Common myeloid progenitor, CD34-positive (primary cell): Measurements from ENCODE around the gene OR52N5. TPM values are rescaled to one million over a fixed set of nuclear protein-coding genes. Genes with fewer than 3 reads are reported as not detected.

Experiments
- CTCF ChIA-PET: fragments of 350-600 bp; sonication (Branson Sonifier 250); formaldehyde crosslinking; loops from one replicate; lab custom pipeline; 2021; ENCODE audit warnings: antibody characterized with exemption; lab: Charles Lee
- POLR2A ChIA-PET: fragments of 350-600 bp; sonication (Branson Sonifier 250); formaldehyde crosslinking; loops from one replicate; lab custom pipeline; 2021; ENCODE audit warnings: antibody characterized with exemption; lab: Charles Lee
- DNase-seq, 3 donors: peaks; one replicate each; pipeline versions ENCODE4 v3.0.0 to v3.0.0-alpha.2; 2013
- H3K27ac ChIP-seq, 2 experiments: 1 replicate in 1 of 2; 2 replicates in 1 of 2; pipeline ENCODE4 v1.7.0; 2013; ENCODE audit warnings: inconsistent platforms in 2 of 2, low read length in 2 of 2, mild to moderate bottlenecking in 2 of 2, low read depth in 1 of 2, moderate library complexity in 1 of 2; ENCODE audit not compliant: severe bottlenecking in 2 of 2, insufficient read depth in 1 of 2, poor library complexity in 1 of 2
- H3K27me3 ChIP-seq, 5 experiments: replicated peaks in 2 of 5; 1 replicate in 3 of 5; 2 replicates in 2 of 5; pipeline versions ENCODE4 v1.6.1 to v1.7.0; 2013; ENCODE audit warnings: low read length in 4 of 5, mild to moderate bottlenecking in 2 of 5, moderate library complexity in 2 of 5, inconsistent platforms in 1 of 5; ENCODE audit not compliant: insufficient read depth in 5 of 5, control insufficient read depth in 4 of 5
- H3K36me3 ChIP-seq, 4 experiments: 1 replicate in 2 of 4; 2 replicates in 2 of 4; pipeline versions ENCODE4 v1.6.1 to v1.7.0; 2013; ENCODE audit warnings: low read length in 3 of 4, control low read depth in 1 of 4, mild to moderate bottlenecking in 1 of 4; ENCODE audit not compliant: control insufficient read depth in 4 of 4, insufficient read depth in 4 of 4
- H3K4me1 ChIP-seq, 4 experiments: 1 replicate in 3 of 4; 2 replicates in 1 of 4; pipeline versions ENCODE4 v1.6.1 to v1.7.1; 2013; ENCODE audit warnings: low read length in 3 of 4, mild to moderate bottlenecking in 3 of 4, control low read depth in 1 of 4, inconsistent platforms in 1 of 4, moderate library complexity in 1 of 4; ENCODE audit not compliant: control insufficient read depth in 4 of 4, insufficient read depth in 4 of 4; ENCODE audit errors: control extremely low read depth in 1 of 4
- H3K4me3 ChIP-seq, 7 experiments: 1 replicate in 4 of 7; 2 replicates in 3 of 7; pipeline versions ENCODE4 v1.5.1 to v1.7.0; 2013; ENCODE audit warnings: mild to moderate bottlenecking in 7 of 7, low read length in 6 of 7, moderate library complexity in 6 of 7, inconsistent platforms in 2 of 7, low read depth in 2 of 7, control low read depth in 1 of 7; ENCODE audit not compliant: insufficient read depth in 4 of 7, control insufficient read depth in 1 of 7; ENCODE audit errors: extremely low read depth in 1 of 7
- H3K9me3 ChIP-seq, 5 experiments: 1 replicate in 4 of 5; 2 replicates in 1 of 5; pipeline versions ENCODE4 v1.6.1 to v1.7.1; 2013; ENCODE audit warnings: low read length in 4 of 5, mild to moderate bottlenecking in 2 of 5, inconsistent platforms in 1 of 5, low read depth in 1 of 5, moderate library complexity in 1 of 5; ENCODE audit not compliant: control insufficient read depth in 4 of 5, insufficient read depth in 2 of 5; ENCODE audit errors: control extremely low read depth in 1 of 5
- WGBS: methylation state at CpG from one replicate; pipeline ENCODE4 v1.1.5; 2013; ENCODE audit not compliant: insufficient coverage; 5-methylcytosine and 5-hydroxymethylcytosine counted together
- polyA plus RNA-seq: library from polyadenylated mRNA; unstranded; fragments of 120-200 nt; gene quantifications from one replicate; pipeline ENCODE4 v1.2.1, GENCODE V29; 2013

OR52N5 gene
- polyA plus RNA-seq, result 0.07 TPM

DNA sequence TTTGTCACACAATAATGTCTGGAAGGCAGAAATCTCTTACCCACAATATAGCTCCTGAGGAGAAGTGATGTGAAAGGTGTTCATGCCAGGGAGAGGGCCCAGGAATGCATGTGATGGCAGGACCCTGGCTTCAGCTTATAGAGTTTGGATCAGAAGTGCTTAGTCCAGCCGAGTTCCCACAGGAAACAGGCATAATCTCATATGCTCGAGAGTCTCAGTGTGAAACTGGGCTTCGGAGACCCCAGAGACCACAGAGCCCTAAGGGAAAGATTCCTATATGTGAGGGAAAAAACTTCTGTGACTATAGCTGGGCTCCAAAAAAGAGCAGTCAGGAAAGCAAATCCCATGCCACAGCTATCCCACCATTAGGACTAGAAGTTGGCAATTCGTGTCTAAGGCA is at the start of gene OR52N5:
Gene OR52N5, minus strand, starts transcription at position 101 of the 400 bp plus-strand sequence. CDS start 4,721 bp downstream, outside the sequence.
- Histone ChIP-seq H3K4me1 (no peaks in the 10 kb centered on the region), H3K27ac (no peak within 1 kb of the TSS), H3K4me3 (no peak within 1 kb of the TSS), H3K9me3 (no peaks in the 10 kb centered on the region), H3K27me3 (no peaks in the 10 kb centered on the region), H3K36me3 (no peaks in the 10 kb centered on the region)
- WGBS, result 100% methylated on average over 1 of the region's 4 CpGs
- POLR2A ChIA-PET, result no interaction called here
- no peak for DNase-seq
- CTCF ChIA-PET, result no interaction called here

- CTCF ChIA-PET, result no interaction called here
- no peaks in the 10 kb centered on the region for H3K27me3 ChIP-seq
- POLR2A ChIA-PET, result interaction anchor here (0.6 kb wide), 1 partner anchor 406 kb away, joined by 3 read pairs; no protein-coding TSS in a partner anchor
These were observed 48.2 kb upstream of the OR52N5 start for GRCh38 chr11:5831196-5831829.

GRCh38 chr11:5818245-5818886 is 35.2 kb upstream of the OR52N5 start:
- H3K9me3 ChIP-seq, result peaks cover 0 to 5% (median 0%) of the 10 kb centered on the region in 5 experiments
- peaks cover 6 to 40% (median 17%) of the 10 kb centered on the region in 4 experiments for H3K4me1 ChIP-seq
- H3K4me3 ChIP-seq, result peak overlapping the region in 5 of 7 experiments; percentile 2 to 70 (median 29)
- no peaks in the 10 kb centered on the region for H3K36me3 ChIP-seq
- no peaks in the 10 kb centered on the region for H3K27me3 ChIP-seq
- peak; percentile 25 to 67 (median 55) for DNase-seq
- H3K27ac ChIP-seq, result peak overlapping the region; percentile 20 to 71
- ChIA-PET POLR2A (interaction anchor here (0.6 kb wide), 1 partner anchor 104 kb away, joined by 3 read pairs; no protein-coding TSS in a partner anchor), CTCF (interaction anchor here (1.0 kb wide), 1 partner anchor 9 kb away, joined by 4 read pairs; no protein-coding TSS in a partner anchor)
- no CpG with 5 or more reads among the region's 1 CpG for WGBS

More at GRCh38 chr11:5831196-5831829, 48.2 kb upstream of the OR52N5 start:
- 84% methylated on average over 4 of the region's 6 CpGs for WGBS
- H3K4me3 ChIP-seq, result no peak overlapping the region
- H3K27ac ChIP-seq, result no peak overlapping the region
- H3K4me1 ChIP-seq, result no peaks in the 10 kb centered on the region
- DNase-seq, result no peak
- no peaks in the 10 kb centered on the region for H3K36me3 ChIP-seq
- no peaks in the 10 kb centered on the region for H3K9me3 ChIP-seq

DNA sequence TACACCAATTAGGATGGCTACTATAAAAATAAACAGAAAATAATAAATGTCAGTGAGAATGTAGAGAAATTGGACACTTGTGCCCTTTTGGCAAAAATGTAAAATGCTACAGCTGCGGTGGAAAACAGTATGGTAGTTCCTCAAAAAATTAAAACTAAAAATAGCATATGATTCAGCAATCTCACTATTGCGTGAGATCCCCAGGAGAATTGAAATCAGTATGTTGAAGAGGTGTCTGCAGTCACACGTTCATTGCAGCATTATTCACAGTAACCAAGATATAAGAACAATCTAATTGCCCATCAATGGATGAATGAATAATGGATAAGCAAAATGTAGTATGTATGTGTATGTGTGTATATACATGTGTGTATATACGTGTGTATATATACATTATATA is 32.4 kb upstream of the OR52N5 start:
- peaks cover 0 to 5% (median 0%) of the 10 kb centered on the region in 5 experiments for H3K9me3 ChIP-seq
- no peak overlapping the region for H3K4me3 ChIP-seq
- peak; percentile 82 to 95 (median 93) for DNase-seq
- H3K4me1 ChIP-seq, result peaks cover 6 to 47% (median 18%) of the 10 kb centered on the region in 4 experiments
- WGBS, result no CpG with 5 or more reads among the region's 4 CpGs
- ChIA-PET CTCF (no interaction called here), POLR2A (no interaction called here)
- no peaks in the 10 kb centered on the region for H3K27me3 ChIP-seq
- peak overlapping the region; percentile 38 to 75 for H3K27ac ChIP-seq
- H3K36me3 ChIP-seq, result no peaks in the 10 kb centered on the region

GRCh38 chr11:5809905-5810795 is 27.0 kb upstream of the OR52N5 start:
- WGBS, result 100% methylated on average over 3 of the region's 6 CpGs
- H3K4me1 ChIP-seq, result peaks cover 8 to 43% (median 17%) of the 10 kb centered on the region in 4 experiments
- H3K27ac ChIP-seq, result peak overlapping the region in 1 of 2 experiments; percentile 75
- ChIA-PET CTCF (interaction anchor here (0.6 to 2.5 kb wide), 11 partner anchors 8 to 607 kb away, joined by 3 to 17 read pairs (median 5); partner anchors contain the start of genes OR52E5 and TRIM5), POLR2A (interaction anchor here (0.6 to 1.3 kb wide), 2 partner anchors 120 to 186 kb away, joined by 3 read pairs; no protein-coding TSS in a partner anchor)
- peak overlapping the region in 3 of 7 experiments; percentile 45 to 98 (median 85) for H3K4me3 ChIP-seq
- H3K9me3 ChIP-seq, result peaks cover 0 to 5% (median 0%) of the 10 kb centered on the region in 5 experiments
- H3K27me3 ChIP-seq, result no peaks in the 10 kb centered on the region
- H3K36me3 ChIP-seq, result peaks cover 0 to 2% (median 0%) of the 10 kb centered on the region in 4 experiments
- DNase-seq, result peak; percentile 80 to 94 (median 93)

- Histone ChIP-seq H3K36me3 (peaks cover 0 to 2% (median 0%) of the 10 kb centered on the region in 4 experiments), H3K9me3 (peaks cover 0 to 4% (median 2%) of the 10 kb centered on the region in 5 experiments), H3K4me1 (peaks cover 3 to 36% (median 13%) of the 10 kb centered on the region in 4 experiments), H3K27me3 (no peaks in the 10 kb centered on the region), H3K4me3 (peak overlapping the region; percentile 79 to 98 (median 89)), H3K27ac (peak overlapping the region; percentile 46 to 75)
- WGBS, result 13% methylated on average over 4 of the region's 5 CpGs
- DNase-seq, result peak; percentile 41 to 77 (median 74)
- POLR2A ChIA-PET, result no interaction called here
- CTCF ChIA-PET, result interaction anchor here (0.7 to 2.5 kb wide), 9 partner anchors 9 to 606 kb away, joined by 3 to 17 read pairs (median 5); partner anchors contain the start of genes OR52E5 and TRIM5
These were observed 26.0 kb upstream of the OR52N5 start for GRCh38 chr11:5809122-5809519.
